Immature natural killer cell (primary cell): ENCODE results near the gene RBM34. TPM values are rescaled to one million over a fixed set of nuclear protein-coding genes. Genes with fewer than 3 reads are reported as not detected.
"Not testable (repeated sequence)": the region's sequence is repeated elsewhere in the genome, so short reads cannot be mapped to it uniquely, and the experiment has no call there.

ENCODE experiments used
- DNase-seq, 3 donors: peaks; one replicate each; pipeline ENCODE4 v3.0.0; 2022; ENCODE audit warnings: mixed read lengths in 1 of 3
- H3K27ac Mint-ChIP-seq, 6 donors: one replicate each; pipeline ENCODE4 v1.8.0; 2020; ENCODE audit warnings: mixed read lengths in 6 of 6, mild to moderate bottlenecking in 5 of 6, inconsistent platforms in 4 of 6, moderate library complexity in 3 of 6
- H3K27me3 Mint-ChIP-seq, 3 donors: one replicate each; pipeline ENCODE4 v1.8.0; 2020 to 2021; ENCODE audit warnings: low read depth in 3 of 3, mild to moderate bottlenecking in 3 of 3, mixed read lengths in 3 of 3, moderate library complexity in 3 of 3, inconsistent platforms in 1 of 3
- H3K36me3 Mint-ChIP-seq, 3 donors: one replicate each; pipeline ENCODE4 v1.8.0; 2020; ENCODE audit warnings: mixed read lengths in 3 of 3, inconsistent platforms in 2 of 3, mild to moderate bottlenecking in 2 of 3
- H3K4me1 Mint-ChIP-seq, 2 donors: one replicate each; pipeline ENCODE4 v1.8.0; 2020; ENCODE audit warnings: inconsistent platforms in 2 of 2, mild to moderate bottlenecking in 2 of 2, mixed read lengths in 2 of 2, moderate library complexity in 1 of 2
- H3K4me3 Mint-ChIP-seq, 5 donors: one replicate each; pipeline ENCODE4 v1.8.0; 2020; ENCODE audit warnings: mild to moderate bottlenecking in 5 of 5, mixed read lengths in 5 of 5, inconsistent platforms in 3 of 5, moderate library complexity in 3 of 5
- H3K9me3 Mint-ChIP-seq, 6 donors: one replicate each; pipeline ENCODE4 v1.8.0; 2020; ENCODE audit warnings: mild to moderate bottlenecking in 6 of 6, mixed read lengths in 6 of 6, inconsistent platforms in 4 of 6, moderate library complexity in 3 of 6
- polyA plus RNA-seq, 3 donors: library from polyadenylated mRNA; unstranded; fragments of 300-500 nt; fragmentation: Illumina TruSeq; gene quantifications; one replicate each; pipeline ENCODE4 v1.2.3, GENCODE V29; 2021

RBM34 gene, protein sequence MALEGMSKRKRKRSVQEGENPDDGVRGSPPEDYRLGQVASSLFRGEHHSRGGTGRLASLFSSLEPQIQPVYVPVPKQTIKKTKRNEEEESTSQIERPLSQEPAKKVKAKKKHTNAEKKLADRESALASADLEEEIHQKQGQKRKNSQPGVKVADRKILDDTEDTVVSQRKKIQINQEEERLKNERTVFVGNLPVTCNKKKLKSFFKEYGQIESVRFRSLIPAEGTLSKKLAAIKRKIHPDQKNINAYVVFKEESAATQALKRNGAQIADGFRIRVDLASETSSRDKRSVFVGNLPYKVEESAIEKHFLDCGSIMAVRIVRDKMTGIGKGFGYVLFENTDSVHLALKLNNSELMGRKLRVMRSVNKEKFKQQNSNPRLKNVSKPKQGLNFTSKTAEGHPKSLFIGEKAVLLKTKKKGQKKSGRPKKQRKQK
- 10 to 100 TPM; 42.2 to 72.6 (median 57.7) TPM for polyA plus RNA-seq

DNA sequence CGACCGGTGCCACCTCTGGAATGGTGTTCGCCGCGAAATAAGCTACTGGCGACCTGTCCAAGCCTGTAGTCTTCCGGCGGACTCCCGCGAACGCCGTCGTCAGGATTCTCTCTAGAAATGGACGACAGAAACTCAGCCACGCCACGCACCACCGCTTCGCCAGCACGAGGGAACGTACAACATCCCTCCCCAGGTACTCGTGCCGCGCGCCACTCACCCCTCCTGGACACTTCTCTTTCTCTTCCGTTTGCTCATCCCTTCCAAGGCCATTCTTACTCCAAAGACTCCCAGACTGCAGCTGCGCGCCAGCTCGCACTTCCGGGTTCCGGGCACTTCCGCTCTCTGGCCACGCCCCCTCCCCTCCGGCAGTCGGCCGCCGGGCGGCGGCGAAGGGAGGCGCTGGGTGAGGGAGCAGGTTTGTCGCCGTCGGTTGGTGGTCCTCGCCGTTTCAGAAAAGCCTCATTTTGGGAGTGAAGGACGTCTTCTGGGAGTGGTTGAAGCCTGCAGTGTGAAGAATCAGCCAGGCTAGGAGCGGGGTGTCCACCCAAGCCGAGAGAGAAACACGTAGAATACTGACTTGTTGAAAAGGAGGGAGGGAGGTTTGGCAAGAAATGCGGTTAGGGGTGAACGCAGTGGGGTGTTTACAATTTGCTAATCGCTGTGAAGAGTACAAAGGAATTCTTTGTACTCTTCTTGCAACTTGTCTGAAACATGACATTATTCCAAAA, at the start of gene RBM34:
Gene RBM34, minus strand, starts transcription at position 294 of the 728 bp plus-strand sequence. Its CDS starts 24 bp downstream, at position 270.
- DNase-seq: peak; percentile 90 to 93 (median 92)

DNA sequence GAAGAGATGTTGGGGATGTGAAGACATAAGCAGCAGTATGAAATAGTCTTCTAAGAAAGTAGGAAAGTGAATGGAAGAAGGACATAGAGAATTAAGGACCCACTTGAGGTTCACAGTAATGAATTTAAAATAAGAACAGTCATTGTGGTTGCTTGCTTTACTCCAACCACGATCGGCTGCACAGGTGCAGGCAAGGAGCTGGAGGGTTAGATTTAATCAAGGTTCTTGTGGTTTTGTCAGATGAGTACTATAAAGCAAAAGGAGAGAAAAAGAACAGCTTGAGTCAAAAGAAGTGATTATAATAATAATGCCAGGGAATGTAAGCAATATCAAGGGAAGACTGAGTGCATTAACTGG, 46.1 kb upstream of the RBM34 start:
- Mint-ChIP-seq H3K4me3 (no peak overlapping the region), H3K36me3 (peaks cover 0 to 20% (median under 1%) of the 10 kb centered on the region in 3 donors), H3K9me3 (no peaks in the 10 kb centered on the region), H3K4me1 (peaks cover 4 to 24% of the 10 kb centered on the region in 2 donors), H3K27me3 (peaks cover 0 to 2% (median 0%) of the 10 kb centered on the region in 3 donors), H3K27ac (peak overlapping the region; percentile 0 to 70 (median 27))
- DNase-seq: no peak

More for the DNA sequence above, at the start of gene RBM34:
- Mint-ChIP-seq H3K4me1 (peaks cover 27 to 28% of the 10 kb centered on the region in 2 donors), H3K27ac (peak within 1 kb of the TSS; percentile 92 to 99 (median 96)), H3K27me3 (peaks cover 5 to 13% (median 12%) of the 10 kb centered on the region in 3 donors), H3K4me3 (peak within 1 kb of the TSS; percentile 94 to 100 (median 97)), H3K9me3 (no peaks in the 10 kb centered on the region), H3K36me3 (peaks cover 0 to 3% (median 3%) of the 10 kb centered on the region in 3 donors)

DNA sequence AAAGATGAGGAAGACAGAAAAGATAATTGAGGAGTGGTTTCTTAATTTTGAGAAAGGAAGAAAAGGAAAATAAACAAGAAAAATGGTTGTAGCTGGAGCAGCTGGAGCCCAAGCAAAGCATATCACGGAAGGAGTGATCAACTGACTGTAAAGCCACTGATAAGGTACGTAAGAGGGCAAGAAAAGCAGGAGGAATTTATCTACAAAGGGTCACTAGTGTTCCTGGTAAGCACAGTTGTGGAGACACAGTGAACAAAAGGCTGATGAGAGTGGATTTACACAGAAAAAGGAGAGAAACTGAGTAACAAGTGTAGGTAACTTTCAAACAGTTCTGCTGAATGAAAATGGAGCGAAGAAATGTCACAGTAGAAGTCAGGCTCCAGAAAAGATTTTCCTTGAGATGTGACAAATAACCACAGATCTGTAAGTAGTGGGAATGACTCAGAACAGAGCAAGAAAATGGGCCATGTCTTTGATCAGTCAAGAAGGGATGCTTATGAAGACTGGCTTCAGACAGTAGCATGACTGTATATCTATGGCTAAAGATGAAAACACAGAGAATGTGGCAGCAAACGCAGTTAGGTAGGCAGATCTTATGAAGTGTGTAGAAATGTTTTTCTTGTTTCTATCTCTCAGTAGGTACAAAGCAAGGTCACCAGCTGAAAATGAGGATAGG, 45.6 kb upstream of the RBM34 start:
- DNase-seq: no peak
- Mint-ChIP-seq H3K27ac (peak overlapping the region; percentile 0 to 70 (median 27)), H3K36me3 (peaks cover 0 to 15% (median 0%) of the 10 kb centered on the region in 3 donors), H3K9me3 (no peaks in the 10 kb centered on the region), H3K4me3 (no peak overlapping the region), H3K27me3 (peaks cover 0 to 2% (median 0%) of the 10 kb centered on the region in 3 donors), H3K4me1 (peaks cover 4 to 24% of the 10 kb centered on the region in 2 donors)

DNA sequence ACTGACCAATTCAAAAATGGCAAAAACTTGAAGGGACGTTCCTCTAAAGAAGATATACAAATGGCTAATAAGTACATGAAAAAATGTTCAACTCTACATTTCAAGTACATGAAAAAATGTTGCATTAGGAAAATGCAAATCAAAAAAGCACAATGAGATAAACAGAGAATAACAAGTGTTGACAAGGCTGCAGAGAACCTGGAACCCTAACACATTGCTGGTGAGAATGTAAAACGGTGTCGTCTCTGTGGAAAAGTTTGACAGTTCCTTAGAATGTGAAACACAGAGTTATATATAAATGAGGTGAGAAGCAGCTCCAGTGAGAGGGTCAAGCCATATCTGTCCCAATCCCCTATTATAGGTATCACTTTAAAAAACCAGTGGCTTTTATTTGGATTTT, 44.6 kb upstream of the RBM34 start:
- H3K27ac Mint-ChIP-seq: peak overlapping the region in 1 of 6 donors; percentile 3
- no peaks in the 10 kb centered on the region for H3K9me3 Mint-ChIP-seq
- H3K27me3 Mint-ChIP-seq: peaks cover 0 to 2% (median 0%) of the 10 kb centered on the region in 3 donors
- peaks cover 0 to 7% (median 0%) of the 10 kb centered on the region in 3 donors for H3K36me3 Mint-ChIP-seq
- H3K4me3 Mint-ChIP-seq: no peak overlapping the region
- peaks cover 4 to 24% of the 10 kb centered on the region in 2 donors for H3K4me1 Mint-ChIP-seq
- DNase-seq: no peak

DNA sequence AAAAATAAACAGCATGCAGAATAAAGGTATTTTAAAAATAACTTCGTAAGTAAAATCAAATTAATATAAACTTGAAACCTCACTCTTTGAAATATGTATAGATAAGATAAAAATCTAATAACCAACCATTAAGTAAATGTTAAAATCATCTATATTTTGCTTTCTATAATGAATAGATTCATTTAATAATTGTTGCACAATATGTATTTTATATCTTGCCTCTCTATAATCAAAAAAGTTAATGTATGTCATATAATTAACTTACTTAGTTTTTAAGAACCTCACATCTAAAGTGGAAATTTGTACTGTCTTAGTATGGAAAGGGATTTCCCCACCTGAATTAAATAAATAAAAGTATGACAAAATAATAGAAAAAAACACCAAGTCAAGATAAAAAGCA, 42.4 kb upstream of the RBM34 start:
- H3K27me3 Mint-ChIP-seq: peaks cover 0 to 4% (median 0%) of the 10 kb centered on the region in 3 donors
- H3K4me1 Mint-ChIP-seq: peaks cover 6 to 27% of the 10 kb centered on the region in 2 donors
- H3K4me3 Mint-ChIP-seq: no peak overlapping the region
- H3K27ac Mint-ChIP-seq: no peak overlapping the region
- no peaks in the 10 kb centered on the region for H3K9me3 Mint-ChIP-seq
- H3K36me3 Mint-ChIP-seq: peaks cover 0 to 5% (median 0%) of the 10 kb centered on the region in 3 donors
- DNase-seq: no peak

DNA sequence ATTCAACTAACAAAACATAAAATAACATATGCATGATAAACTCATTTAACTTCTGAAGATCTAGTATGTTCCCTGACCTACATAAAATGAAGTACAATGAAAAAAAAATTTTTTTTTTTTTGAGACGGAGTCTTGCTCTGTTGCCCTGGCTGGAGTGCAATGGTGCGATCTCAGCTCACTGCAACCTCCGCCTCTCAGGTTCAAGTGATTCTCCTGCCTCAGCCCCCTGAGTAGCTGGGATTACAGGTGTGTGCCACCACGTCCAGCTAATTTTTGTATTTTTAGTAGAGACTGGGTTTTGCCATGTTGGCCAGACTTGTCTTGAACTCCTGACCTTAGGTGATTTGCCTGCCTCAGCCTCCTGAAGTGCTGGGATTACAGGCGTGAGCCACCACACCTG, 41.4 kb upstream of the RBM34 start:
- not testable (repeated sequence) for H3K27me3 Mint-ChIP-seq, DNase-seq, H3K36me3 Mint-ChIP-seq, H3K27ac Mint-ChIP-seq, H3K9me3 Mint-ChIP-seq, H3K4me3 Mint-ChIP-seq
- H3K4me1 Mint-ChIP-seq: peaks cover 6 to 24% of the 10 kb centered on the region in 2 donors

DNA sequence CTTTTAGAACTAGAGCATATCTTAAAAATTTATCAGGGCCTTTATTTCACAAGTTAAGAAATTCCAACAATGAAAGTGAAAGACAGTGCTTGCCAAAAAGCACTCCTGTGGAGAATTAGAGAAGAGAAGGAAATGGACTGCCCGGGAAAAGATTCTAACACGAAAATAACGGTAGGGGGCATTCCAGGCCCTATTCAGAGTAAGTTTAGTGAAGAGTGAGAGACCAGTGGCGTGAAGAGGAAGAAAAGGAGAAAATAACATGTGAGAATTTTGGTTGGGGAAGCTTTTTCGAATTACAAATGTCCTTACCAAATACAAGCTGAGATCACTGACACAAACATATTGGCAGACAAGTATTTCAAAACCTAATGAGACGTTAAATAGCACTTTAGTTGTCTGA, 38.4 kb upstream of the RBM34 start:
- Mint-ChIP-seq H3K4me1 (peaks cover 2 to 7% of the 10 kb centered on the region in 2 donors), H3K27ac (peak overlapping the region in 4 of 6 donors; percentile 25 to 76 (median 62)), H3K36me3 (peaks cover 0 to 4% (median 4%) of the 10 kb centered on the region in 3 donors), H3K9me3 (no peaks in the 10 kb centered on the region), H3K4me3 (no peak overlapping the region), H3K27me3 (peaks cover 0 to 3% (median 2%) of the 10 kb centered on the region in 3 donors)
- DNase-seq: no peak

DNA sequence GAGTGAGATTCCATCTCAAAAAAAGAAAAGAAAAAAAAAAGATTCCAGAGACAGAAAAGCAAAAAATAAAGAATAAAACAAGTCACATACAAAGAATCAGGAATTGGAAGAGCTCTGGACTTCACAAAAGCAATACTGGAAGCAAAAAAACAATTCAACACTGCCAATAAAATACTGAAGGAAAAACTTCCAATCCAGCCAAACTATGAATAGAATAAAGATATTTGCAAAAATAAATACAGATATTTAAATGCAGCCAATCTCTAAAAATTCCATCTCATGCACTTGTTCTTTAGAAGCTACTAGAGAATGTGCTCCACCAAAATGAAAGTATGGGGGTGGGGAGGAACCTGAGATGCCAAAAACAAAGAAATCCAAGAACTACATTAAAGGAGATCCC, 29.4 kb upstream of the RBM34 start:
- H3K36me3 Mint-ChIP-seq: peaks cover 4 to 21% (median 4%) of the 10 kb centered on the region in 3 donors
- DNase-seq: no peak
- peaks cover under 1 to 7% of the 10 kb centered on the region in 2 donors for H3K4me1 Mint-ChIP-seq
- no peak overlapping the region for H3K4me3 Mint-ChIP-seq
- peaks cover 0 to 4% (median 3%) of the 10 kb centered on the region in 3 donors for H3K27me3 Mint-ChIP-seq
- no peaks in the 10 kb centered on the region for H3K9me3 Mint-ChIP-seq
- peak overlapping the region in 2 of 6 donors; percentile 16 to 40 for H3K27ac Mint-ChIP-seq

DNA sequence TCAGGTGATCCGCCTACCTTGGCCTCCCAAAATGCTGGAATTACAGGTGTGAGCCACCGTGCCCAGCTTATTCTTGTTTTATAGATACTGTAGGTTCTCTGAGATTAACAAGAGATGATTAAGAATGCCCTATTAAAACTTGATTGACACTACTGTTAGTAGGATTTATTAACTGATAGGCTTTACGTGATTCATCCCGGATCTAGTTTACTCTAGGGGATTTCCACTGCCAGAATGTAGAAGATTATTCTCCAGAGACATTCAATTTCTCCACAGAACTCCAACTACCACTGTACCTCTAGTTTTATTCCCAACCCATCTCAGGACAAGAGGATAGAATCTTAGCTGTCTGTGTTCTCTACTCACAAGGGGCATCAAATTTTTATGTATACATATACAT, 26.3 kb upstream of the RBM34 start:
- DNase-seq: no peak
- Mint-ChIP-seq H3K4me3 (no peak overlapping the region), H3K27me3 (peaks cover 0 to 2% (median 2%) of the 10 kb centered on the region in 3 donors), H3K4me1 (peaks cover 7 to 10% of the 10 kb centered on the region in 2 donors), H3K36me3 (peaks cover under 1 to 14% (median 8%) of the 10 kb centered on the region in 3 donors), H3K9me3 (no peaks in the 10 kb centered on the region), H3K27ac (no peak overlapping the region)

DNA sequence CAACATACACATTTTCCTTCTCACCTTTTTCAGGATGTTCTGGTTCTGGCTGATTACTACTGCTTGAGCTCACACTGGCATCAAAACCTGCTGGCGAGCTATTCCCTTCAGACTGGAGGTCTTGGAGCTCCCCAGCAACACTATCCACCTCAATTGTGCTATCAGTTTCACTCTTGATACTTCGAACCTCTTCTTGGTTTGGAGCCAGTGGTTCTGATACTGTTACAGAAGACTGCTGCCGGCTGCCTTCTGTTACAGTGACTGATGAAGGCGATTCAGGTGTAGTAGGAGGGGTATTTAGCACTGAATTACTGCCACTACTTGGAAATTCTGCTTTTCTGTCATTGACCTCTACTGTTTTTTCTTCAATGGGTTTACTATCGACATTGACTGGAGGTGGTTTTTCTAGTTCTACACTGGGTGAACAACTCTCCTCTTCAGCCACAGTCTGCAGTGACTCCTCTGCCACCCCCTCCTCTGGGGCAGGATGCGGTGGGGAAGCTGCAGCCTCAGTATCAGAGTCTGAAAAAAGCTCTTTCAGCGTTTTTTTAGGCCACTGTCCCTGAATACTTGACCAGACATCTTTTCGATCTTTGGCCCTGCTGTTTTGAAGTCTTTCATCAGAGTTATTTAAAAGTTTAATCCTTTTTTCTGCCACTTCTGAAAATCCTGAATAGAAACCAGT, 20.7 kb upstream of the RBM34 start:
- DNase-seq: no peak
- Mint-ChIP-seq H3K4me1 (peaks cover 13 to 17% of the 10 kb centered on the region in 2 donors), H3K9me3 (no peaks in the 10 kb centered on the region), H3K4me3 (peak overlapping the region in 1 of 5 donors; percentile 18), H3K36me3 (peaks cover 10 to 24% (median 12%) of the 10 kb centered on the region in 3 donors), H3K27ac (peak overlapping the region; percentile 0 to 83 (median 72)), H3K27me3 (peaks cover 0 to 4% (median 0%) of the 10 kb centered on the region in 3 donors)

DNA sequence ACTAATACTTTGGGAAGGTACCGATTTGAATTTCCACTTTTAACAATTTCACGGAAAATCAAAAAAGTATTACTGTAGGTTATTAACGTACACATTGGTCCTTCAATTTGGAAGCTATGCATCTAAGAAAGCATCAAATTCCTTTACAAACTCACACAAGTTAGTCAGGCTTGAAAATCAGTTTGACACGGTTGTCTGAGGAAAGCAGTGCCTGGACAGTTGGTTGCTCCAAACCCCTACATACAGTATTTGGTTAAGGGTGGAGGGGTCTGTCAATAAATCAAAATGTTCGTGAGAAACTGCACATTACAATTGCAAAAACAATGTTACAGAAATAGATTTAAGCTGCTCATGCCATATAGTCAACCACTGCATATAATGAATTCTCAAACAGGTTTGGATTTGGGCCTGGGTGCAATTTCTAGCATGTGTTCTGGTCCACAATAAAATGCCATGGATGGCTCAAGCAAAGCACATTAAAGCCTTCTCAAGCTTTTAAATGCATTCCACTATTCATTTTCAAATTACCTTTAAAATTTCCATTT, 19.9 kb upstream of the RBM34 start:
- Mint-ChIP-seq H3K36me3 (peaks cover 10 to 24% (median 12%) of the 10 kb centered on the region in 3 donors), H3K9me3 (no peaks in the 10 kb centered on the region), H3K27ac (peak overlapping the region in 3 of 6 donors; percentile 0 to 75 (median 32)), H3K4me3 (no peak overlapping the region), H3K27me3 (peaks cover 0 to 4% (median 2%) of the 10 kb centered on the region in 3 donors), H3K4me1 (peaks cover 13 to 17% of the 10 kb centered on the region in 2 donors)
- DNase-seq: no peak

DNA sequence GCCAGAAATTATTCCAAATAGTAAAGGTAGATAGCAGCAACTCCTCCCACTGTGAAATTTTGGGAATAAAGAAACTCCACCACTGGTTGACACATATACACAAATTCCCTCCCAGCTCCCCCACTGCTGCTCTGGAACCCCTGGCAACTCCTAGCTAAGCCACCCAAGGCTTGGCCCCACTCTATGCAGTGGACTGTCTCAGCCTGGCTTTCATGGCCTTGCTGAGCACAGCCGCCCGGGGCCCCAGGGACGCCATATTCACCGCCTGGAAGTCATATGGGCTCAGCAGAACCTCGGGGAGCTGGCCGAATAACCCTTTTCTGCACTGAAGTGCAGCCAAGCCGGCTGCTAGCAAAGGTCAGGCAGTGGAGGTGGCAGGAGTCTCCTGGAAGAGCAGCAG, 15.4 kb upstream of the RBM34 start:
- H3K27ac Mint-ChIP-seq: no peak overlapping the region
- no peak overlapping the region for H3K4me3 Mint-ChIP-seq
- H3K36me3 Mint-ChIP-seq: peaks cover 13 to 30% (median 18%) of the 10 kb centered on the region in 3 donors
- H3K4me1 Mint-ChIP-seq: peaks cover under 1 to 5% of the 10 kb centered on the region in 2 donors
- no peak for DNase-seq
- H3K9me3 Mint-ChIP-seq: no peaks in the 10 kb centered on the region
- peaks cover 0 to 2% (median 0%) of the 10 kb centered on the region in 3 donors for H3K27me3 Mint-ChIP-seq
